Panc1 (cell line): ENCODE measurements around the gene SOX18. TPM values are rescaled to one million over a fixed set of nuclear protein-coding genes. Genes with fewer than 3 reads are reported as not detected.

Source experiments
- ATAC-seq: fragments of 200-7000 bp; cut with Tn5 transposase; 2 replicates; pipeline ENCODE4 v1.9.1; 2020; ENCODE audit warnings: mild to moderate bottlenecking, moderate library complexity
- BruUV-seq: library from RNA; stranded (reverse); fragments of 400-500 nt; replicated peaks from 2 replicates; lab custom pipeline; 2021; lab: Mats Ljungman, UMichigan
- CTCF ChIA-PET: fragments of 300-600 bp; sonication (Branson Sonifier 250); formaldehyde crosslinking; loops from one replicate; lab custom pipeline; 2022; ENCODE audit warnings: antibody characterized with exemption; lab: Charles Lee
- POLR2A ChIA-PET: fragments of 300-600 bp; sonication (Branson Sonifier 250); formaldehyde crosslinking; loops from one replicate; lab custom pipeline; 2022; ENCODE audit warnings: antibody characterized with exemption; lab: Charles Lee
- DNase-seq: peaks from one replicate; pipeline ENCODE4 v3.0.0-alpha.2; 2010; ENCODE audit warnings: low read depth, low spot score
- H3K27ac ChIP-seq: 2 replicates; pipeline ENCODE4 v1.5.1; 2011; ENCODE audit warnings: mild to moderate bottlenecking, low read length, inconsistent platforms
- H3K27me3 ChIP-seq: fragments of 200-500 bp; sonication (Bioruptor generic); 2 replicates; pipeline ENCODE4 v1.6.0; 2014; ENCODE audit warnings: low read length, inconsistent platforms; ENCODE audit not compliant: control insufficient read depth, insufficient read depth
- H3K36me3 ChIP-seq: fragments of 200-500 bp; sonication (Bioruptor generic); 2 replicates; pipeline ENCODE4 v1.5.1; 2014; ENCODE audit warnings: inconsistent platforms, mild to moderate bottlenecking, low read length, moderate library complexity; ENCODE audit not compliant: control insufficient read depth, insufficient read depth
- H3K4me1 ChIP-seq: 2 replicates; pipeline ENCODE4 v1.5.1; 2011; ENCODE audit warnings: inconsistent platforms, mild to moderate bottlenecking, low read length, moderate library complexity; ENCODE audit not compliant: control insufficient read depth, insufficient read depth
- H3K4me3 ChIP-seq, 2 experiments: 2 replicates each; pipeline ENCODE4 v1.5.1; 2011 to 2012; ENCODE audit warnings: low read depth in 2 of 2, low read length in 2 of 2, mild to moderate bottlenecking in 2 of 2, inconsistent platforms in 1 of 2, moderate library complexity in 1 of 2
- H3K9me3 ChIP-seq: fragments of 200-500 bp; sonication (Bioruptor generic); 2 replicates; pipeline ENCODE4 v1.5.1; 2014; ENCODE audit warnings: low read depth, mild to moderate bottlenecking, inconsistent platforms, low read length, moderate library complexity; ENCODE audit not compliant: control insufficient read depth, insufficient read depth
- CTCF ChIP-seq: fragments of 450-650 bp; IDR thresholded peaks from 2 replicates; pipeline ENCODE4 v1.5.1; 2017; ENCODE audit warnings: mild to moderate bottlenecking
- POLR2AphosphoS5 ChIP-seq: IDR thresholded peaks from 2 replicates; pipeline ENCODE4 v1.6.1; 2012; ENCODE audit warnings: mild to moderate bottlenecking, low read depth, low read length, moderate library complexity
- REST ChIP-seq, 2 experiments: IDR thresholded peaks; 2 replicates each; pipeline ENCODE4 v1.6.1; 2011 to 2012; ENCODE audit warnings: low read depth in 2 of 2, control low read depth in 1 of 2, low read length in 1 of 2, mild to moderate bottlenecking in 1 of 2, moderate library complexity in 1 of 2; ENCODE audit not compliant: insufficient read depth in 1 of 2
- SIN3A ChIP-seq: IDR thresholded peaks from 2 replicates; pipeline ENCODE4 v1.6.1; 2012; ENCODE audit warnings: low read depth, mild to moderate bottlenecking, low read length, moderate library complexity, borderline replicate concordance; ENCODE audit not compliant: insufficient read depth
- TCF7L2 ChIP-seq: IDR thresholded peaks from 2 replicates; pipeline ENCODE4 v1.6.1; 2011; ENCODE audit warnings: mild to moderate bottlenecking, low read depth, low read length, inconsistent platforms
- in situ Hi-C: cut with HindIII; loops from 2 replicates; pipeline ENCODE4 v1.10.0; 2016; ENCODE audit warnings: low sequenced_read_pairs, low pct_unique_long_range_greater_than_20kb
- intact Hi-C: fragments of 100-400 bp; cut with micrococcal nuclease; formaldehyde crosslinking; loops from one replicate; pipeline ENCODE4 v1.10.0; 2022; ENCODE audit not compliant: unreplicated experiment
- total RNA-seq: library from RNA; stranded (reverse); gene quantifications from one replicate; pipeline ENCODE4 v1.2.1, GENCODE V29; 2021; ENCODE audit not compliant: unreplicated experiment

Gene SOX18
- total RNA-seq, 1 experiment from 2014 or later: 18.7 TPM

GRCh38 chr20:64033981-64034493 is 15.4 kb downstream of the SOX18 start:
- no peaks in the 10 kb centered on the region for H3K27me3 ChIP-seq
- intact Hi-C loops: no loop called here
- 0 out of 2 replicates have a peak, but pooled peaks cover 2% of the 10 kb centered on the region for H3K36me3 ChIP-seq
- H3K9me3 ChIP-seq: no peaks in the 10 kb centered on the region
- in situ Hi-C loops: no loop called here
- peaks cover 26% of the 10 kb centered on the region for H3K4me1 ChIP-seq
- no peak for TF ChIP-seq CTCF
- TF ChIP-seq REST (IDR thresholded peaks at IDR 0.05; ENCODE audit: insufficient read depth in 1 of 2, low read depth in 2 of 2, low read length in 1 of 2): no peak
- no peak for TF ChIP-seq SIN3A
- no peak for TF ChIP-seq TCF7L2
- TF ChIP-seq POLR2AphosphoS5: no peak; the same call in 1 of the 2 replicates
- ATAC-seq: no peak
- H3K27ac ChIP-seq: no peak overlapping the region
- CTCF ChIA-PET: interaction anchor here (0.7 kb wide), 1 partner anchor 20 kb away, joined by 3 read pairs; no protein-coding TSS in a partner anchor
- DNase-seq: no peak
- POLR2A ChIA-PET: interaction anchor here (0.5 kb wide), 1 partner anchor 49 kb away, joined by 3 read pairs; no protein-coding TSS in a partner anchor
- no TSS peak for BruUV-seq
- H3K4me3 ChIP-seq: no peak overlapping the region

- no peaks in the 10 kb centered on the region for H3K9me3 ChIP-seq
- no peak overlapping the region for H3K4me3 ChIP-seq
- DNase-seq (no peak), ATAC-seq (no peak)
- H3K27me3 ChIP-seq: no peaks in the 10 kb centered on the region
- H3K27ac ChIP-seq: no peak overlapping the region
- in situ Hi-C loops (no loop called here), intact Hi-C loops (no loop called here)
- POLR2A ChIA-PET: no interaction called here
- no TSS peak for BruUV-seq
- TF ChIP-seq POLR2AphosphoS5: no peak; the same call in 1 of the 2 replicates
- no peak for TF ChIP-seq TCF7L2
- no peak for TF ChIP-seq REST (IDR thresholded peaks at IDR 0.05; ENCODE audit: insufficient read depth in 1 of 2, low read depth in 2 of 2, low read length in 1 of 2)
- no peak for TF ChIP-seq CTCF
- no peak for TF ChIP-seq SIN3A
- peaks cover 26% of the 10 kb centered on the region for H3K4me1 ChIP-seq
- 0 out of 2 replicates have a peak, but pooled peaks cover 2% of the 10 kb centered on the region for H3K36me3 ChIP-seq
- CTCF ChIA-PET: interaction anchor here (0.6 kb wide), 1 partner anchor 167 kb away, joined by 6 read pairs; no protein-coding TSS in a partner anchor
Measured at GRCh38 chr20:64032706-64033624, 16.5 kb downstream of the SOX18 start.
